HG03095 (cell line): ENCODE data around the gene MYLK4.

Source experiments
- ATAC-seq: cut with Tn5 transposase; IDR thresholded peaks from one replicate; pipeline ENCODE4 v1.9.1; 2021; ENCODE audit warnings: moderate library complexity; ENCODE audit not compliant: unreplicated experiment

The MYLK4 gene

GRCh38 chr6:2756687-2757224 is 6.0 kb upstream of the MYLK4 start:
- ATAC-seq: no peak

GRCh38 chr6:2756241-2756640 is 5.5 kb upstream of the MYLK4 start:
- ATAC-seq: no peak

- ATAC-seq: no peak
Observed at GRCh38 chr6:2755456-2755855, 4.7 kb upstream of the MYLK4 start.

GRCh38 chr6:2754911-2755310 is 4.2 kb upstream of the MYLK4 start:
- ATAC-seq: no peak

GRCh38 chr6:2754393-2754792 is 3.7 kb upstream of the MYLK4 start:
- ATAC-seq: no peak

GRCh38 chr6:2753743-2754142 is 3.0 kb upstream of the MYLK4 start:
- ATAC-seq: no peak

- no peak for ATAC-seq
Observed at GRCh38 chr6:2753110-2753489, 2.4 kb upstream of the MYLK4 start.

GRCh38 chr6:2752477-2753109 is 1.9 kb upstream of the MYLK4 start:
- ATAC-seq: no peak

GRCh38 chr6:2751871-2752270 is 1.1 kb upstream of the MYLK4 start:
- ATAC-seq: no peak

- ATAC-seq: no peak
Observed at GRCh38 chr6:2749969-2750600, 637 bp downstream of the MYLK4 start.

- ATAC-seq: no peak
Observed at GRCh38 chr6:2748183-2748582, 2.5 kb downstream of the MYLK4 start.

- ATAC-seq: no peak
Observed at GRCh38 chr6:2746557-2747061, 4.1 kb downstream of the MYLK4 start.

- no peak for ATAC-seq
Observed at GRCh38 chr6:2745246-2745645, 5.5 kb downstream of the MYLK4 start.

GRCh38 chr6:2744778-2745177 is 5.9 kb downstream of the MYLK4 start:
- ATAC-seq: no peak

GRCh38 chr6:2744209-2744771 is 6.4 kb downstream of the MYLK4 start:
- no peak for ATAC-seq

GRCh38 chr6:2743280-2744208 is 7.2 kb downstream of the MYLK4 start:
- ATAC-seq: no peak

GRCh38 chr6:2741756-2742155 is 9.0 kb downstream of the MYLK4 start:
- no peak for ATAC-seq

GRCh38 chr6:2740581-2740980 is 10.1 kb downstream of the MYLK4 start:
- ATAC-seq: no peak

GRCh38 chr6:2739335-2739734 is 11.4 kb downstream of the MYLK4 start:
- no peak for ATAC-seq

- ATAC-seq: no peak
Observed at GRCh38 chr6:2738373-2738979, 12.2 kb downstream of the MYLK4 start.

GRCh38 chr6:2737885-2738284 is 12.8 kb downstream of the MYLK4 start:
- ATAC-seq: no peak
